GM23248 (cell line): ENCODE measurements around the gene ATG2B. TPM values are rescaled to one million over a fixed set of nuclear protein-coding genes. Genes with fewer than 3 reads are reported as not detected.

ENCODE experiments used
- DNase-seq: peaks from one replicate; pipeline ENCODE4 v3.0.0-alpha.2; 2015
- H2AFZ ChIP-seq: fragments of 200-600 bp; sonication (generic); 2 replicates; pipeline ENCODE4 v1.6.1; 2016; ENCODE audit warnings: antibody characterized with exemption
- H3F3A ChIP-seq: fragments of 200-600 bp; sonication (generic); 2 replicates; pipeline ENCODE4 v1.6.1; 2016; ENCODE audit warnings: mild to moderate bottlenecking, antibody characterized with exemption, mixed run types; ENCODE audit not compliant: insufficient read depth
- H3K27ac ChIP-seq: fragments of 200-600 bp; sonication (generic); 2 replicates; pipeline ENCODE4 v1.5.1; 2016; ENCODE audit warnings: mild to moderate bottlenecking
- H3K27me3 ChIP-seq: fragments of 200-600 bp; sonication (generic); replicated peaks from 2 replicates; pipeline ENCODE4 v1.6.1; 2016; ENCODE audit warnings: mild to moderate bottlenecking; ENCODE audit not compliant: insufficient read depth
- H3K36me3 ChIP-seq: fragments of 200-600 bp; sonication (generic); 2 replicates; pipeline ENCODE4 v1.6.1; 2016; ENCODE audit warnings: low read depth, mild to moderate bottlenecking
- H3K4me1 ChIP-seq: fragments of 200-600 bp; sonication (generic); 2 replicates; pipeline ENCODE4 v1.6.1; 2016; ENCODE audit warnings: mild to moderate bottlenecking; ENCODE audit not compliant: insufficient read depth
- H3K4me2 ChIP-seq: fragments of 200-600 bp; sonication (generic); one replicate; pipeline ENCODE4 v1.6.1; 2016; ENCODE audit warnings: mild to moderate bottlenecking; ENCODE audit not compliant: unreplicated experiment
- H3K4me3 ChIP-seq: fragments of 200-600 bp; sonication (generic); 2 replicates; pipeline ENCODE4 v1.5.1; 2016; ENCODE audit warnings: mild to moderate bottlenecking
- H3K79me2 ChIP-seq: fragments of 200-600 bp; sonication (generic); 2 replicates; pipeline ENCODE4 v1.6.1; 2016; ENCODE audit warnings: mild to moderate bottlenecking; ENCODE audit not compliant: insufficient read depth
- H3K9ac ChIP-seq: fragments of 200-600 bp; sonication (generic); 2 replicates; pipeline ENCODE4 v1.6.1; 2016; ENCODE audit warnings: mild to moderate bottlenecking
- H3K9me2 ChIP-seq: fragments of 200-600 bp; sonication (generic); 2 replicates; pipeline ENCODE4 v1.6.1; 2016; ENCODE audit warnings: mixed run types, mild to moderate bottlenecking, moderate library complexity; ENCODE audit not compliant: insufficient read depth
- H3K9me3 ChIP-seq: fragments of 200-600 bp; sonication (generic); one replicate; pipeline ENCODE4 v1.6.1; 2017; ENCODE audit warnings: low read depth
- H4K20me1 ChIP-seq: fragments of 200-600 bp; sonication (generic); 2 replicates; pipeline ENCODE4 v1.6.0; 2016; ENCODE audit not compliant: insufficient read depth
- EZH2 ChIP-seq: fragments of 200-600 bp; sonication (generic); IDR thresholded peaks from 2 replicates; pipeline ENCODE4 v1.6.1; 2018; ENCODE audit warnings: antibody characterized with exemption, mild to moderate bottlenecking; ENCODE audit not compliant: insufficient read depth, poor library complexity, severe bottlenecking
- EZH2phosphoT487 ChIP-seq: fragments of 200-600 bp; sonication (generic); IDR thresholded peaks from 2 replicates; pipeline ENCODE4 v1.6.1; 2018; ENCODE audit warnings: antibody characterized with exemption, moderate library complexity, mild to moderate bottlenecking, low read depth; ENCODE audit not compliant: insufficient read depth
- WGBS, 2 experiments: methylation state at CpG; one replicate each; pipeline ENCODE4 v1.1.6; 2015 to 2017; ENCODE audit warnings: low lambda C conversion rate in 2 of 2, low coverage in 1 of 2; ENCODE audit errors: missing lambda C conversion rate in 2 of 2; 5-methylcytosine and 5-hydroxymethylcytosine counted together
- in situ Hi-C: fragments of 300-500 bp; cut with MboI; formaldehyde crosslinking; loops from 2 replicates; pipeline ENCODE4 v1.15.0; 2020
- polyA plus RNA-seq: library from polyadenylated mRNA; unstranded; fragments of >200 nt; fragmentation: Nextera tagmentation; extraction: Ambion mirVana; gene quantifications from 2 replicates; pipeline ENCODE4 v1.2.1, GENCODE V29; 2016
- total RNA-seq: library from RNA; depleted of rRNA; stranded (reverse); fragments of >200 nt; shearing (Covaris generic); gene quantifications from 2 replicates; pipeline ENCODE4 v1.2.3, GENCODE V29; 2014

Gene ATG2B
- total and polyA plus RNA-seq, 2 experiments from 2014 or later, result 2.9 to 10.7 TPM

DNA sequence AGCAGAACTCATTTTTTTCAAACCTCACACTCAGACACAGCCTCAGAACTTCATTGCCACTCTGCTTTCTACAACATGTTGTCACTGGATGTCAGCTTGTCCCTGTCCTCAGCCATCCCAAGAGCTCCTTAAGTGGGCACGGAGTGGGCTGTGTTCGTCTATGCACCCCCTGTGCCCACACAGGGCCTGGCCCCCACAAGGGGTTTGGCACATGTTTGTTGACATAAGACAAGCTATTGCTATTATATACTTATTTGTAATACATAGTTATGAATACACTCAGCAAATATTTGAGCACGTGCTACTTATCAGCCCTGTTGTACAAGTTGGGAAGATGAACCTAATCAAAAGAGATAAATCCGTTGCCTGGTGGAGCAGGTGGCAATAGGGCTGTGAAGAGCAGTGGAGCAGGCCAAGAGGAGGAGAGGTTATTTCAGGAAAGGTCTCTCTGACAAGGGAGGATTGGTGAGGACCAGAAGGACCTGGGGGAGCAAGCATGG lies 111.4 kb downstream of the ATG2B start:
- H3K79me2 ChIP-seq, result no peaks in the 10 kb centered on the region
- no peak overlapping the region for H3K27ac ChIP-seq
- H4K20me1 ChIP-seq, result no peaks in the 10 kb centered on the region
- DNase-seq, result no peak
- no peaks in the 10 kb centered on the region for H3K27me3 ChIP-seq
- H3K9me2 ChIP-seq, result no peaks in the 10 kb centered on the region
- H3K9ac ChIP-seq, result no peak overlapping the region
- H3K9me3 ChIP-seq, result no peaks in the 10 kb centered on the region
- H3K4me2 ChIP-seq, result no peak overlapping the region
- peaks cover 61% of the 10 kb centered on the region for H3F3A ChIP-seq
- in situ Hi-C loops, result no loop called here
- H2AFZ ChIP-seq, result no peak overlapping the region
- peaks cover 72% of the 10 kb centered on the region for H3K4me1 ChIP-seq
- no peak for TF ChIP-seq EZH2
- no peaks in the 10 kb centered on the region for H3K36me3 ChIP-seq
- no peak overlapping the region for H3K4me3 ChIP-seq
- 81 to 87% methylated on average over 4 of the region's 4 CpGs for WGBS, 2 experiments

DNA sequence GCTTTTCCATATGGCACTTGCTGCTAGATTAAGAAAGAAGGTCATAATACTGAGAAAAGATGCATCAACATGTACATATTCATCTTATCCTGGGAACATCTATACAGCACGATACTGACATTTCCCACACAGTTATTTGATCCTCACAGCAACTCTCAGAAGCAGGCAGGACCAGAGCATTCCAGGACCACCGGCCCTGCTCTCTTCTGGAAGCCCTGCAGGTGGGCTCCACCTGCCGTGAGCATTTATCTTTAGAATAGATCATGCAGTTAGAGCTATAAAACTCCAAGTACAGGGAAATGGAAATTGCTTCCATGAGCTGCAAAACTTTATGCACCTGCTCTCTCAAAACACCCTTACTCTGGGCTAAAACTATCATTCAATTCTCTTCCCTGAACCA lies 112.7 kb downstream of the ATG2B start:
- Histone ChIP-seq H3K9me2 (no peaks in the 10 kb centered on the region), H3K4me2 (no peak overlapping the region), H3K27me3 (no peaks in the 10 kb centered on the region), H3K9me3 (no peaks in the 10 kb centered on the region), H3K4me3 (no peak overlapping the region), H3F3A (peaks cover 61% of the 10 kb centered on the region), H2AFZ (no peak overlapping the region), H3K79me2 (no peaks in the 10 kb centered on the region), H3K4me1 (peaks cover 70% of the 10 kb centered on the region), H3K27ac (no peak overlapping the region), H3K9ac (no peak overlapping the region), H4K20me1 (no peaks in the 10 kb centered on the region), H3K36me3 (no peaks in the 10 kb centered on the region)
- no peak for TF ChIP-seq EZH2
- no peak for TF ChIP-seq EZH2phosphoT487
- WGBS, 2 experiments, result 34% methylated on average over 3 of the region's 3 CpGs
- no peak for DNase-seq
- in situ Hi-C loops, result no loop called here

DNA sequence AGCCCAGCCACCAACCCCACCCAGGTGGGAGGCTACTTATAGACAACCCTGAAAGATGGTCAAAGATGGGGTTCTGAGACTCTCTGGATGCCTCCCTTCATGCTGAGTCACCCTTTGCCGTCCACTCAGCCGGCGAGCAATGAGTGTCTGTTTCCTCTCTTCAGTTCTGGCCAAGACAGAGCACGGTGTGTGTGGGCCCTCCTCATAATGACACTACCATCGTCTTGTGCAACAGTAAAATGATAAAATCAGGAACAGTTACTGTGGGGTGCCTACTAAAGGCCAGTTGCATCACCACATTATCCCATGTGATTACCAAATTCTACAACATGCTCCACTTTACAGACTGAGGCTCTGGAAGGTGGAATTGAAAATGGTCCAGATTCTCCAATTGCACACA lies 114.1 kb downstream of the ATG2B start:
- H3K4me2 ChIP-seq, result peak overlapping the region; percentile 4
- 1% methylated on average over 5 of the region's 5 CpGs for WGBS, 2 experiments
- no peaks in the 10 kb centered on the region for H3K27me3 ChIP-seq
- H3K9me3 ChIP-seq, result no peaks in the 10 kb centered on the region
- H3K9ac ChIP-seq, result peak overlapping the region; percentile 36; the same call in 1 of the 2 replicates
- no peaks in the 10 kb centered on the region for H3K36me3 ChIP-seq
- TF ChIP-seq EZH2 (no peak), EZH2phosphoT487 (no peak)
- H3F3A ChIP-seq, result peaks cover 60% of the 10 kb centered on the region
- no peaks in the 10 kb centered on the region for H3K9me2 ChIP-seq
- in situ Hi-C loops, result no loop called here
- peak overlapping the region; percentile 96 for H3K27ac ChIP-seq
- no peaks in the 10 kb centered on the region for H4K20me1 ChIP-seq
- H3K4me1 ChIP-seq, result peaks cover 63% of the 10 kb centered on the region
- DNase-seq, result peak; percentile 98
- no peak overlapping the region for H3K4me3 ChIP-seq
- H3K79me2 ChIP-seq, result no peaks in the 10 kb centered on the region
- H2AFZ ChIP-seq, result no peak overlapping the region

DNA sequence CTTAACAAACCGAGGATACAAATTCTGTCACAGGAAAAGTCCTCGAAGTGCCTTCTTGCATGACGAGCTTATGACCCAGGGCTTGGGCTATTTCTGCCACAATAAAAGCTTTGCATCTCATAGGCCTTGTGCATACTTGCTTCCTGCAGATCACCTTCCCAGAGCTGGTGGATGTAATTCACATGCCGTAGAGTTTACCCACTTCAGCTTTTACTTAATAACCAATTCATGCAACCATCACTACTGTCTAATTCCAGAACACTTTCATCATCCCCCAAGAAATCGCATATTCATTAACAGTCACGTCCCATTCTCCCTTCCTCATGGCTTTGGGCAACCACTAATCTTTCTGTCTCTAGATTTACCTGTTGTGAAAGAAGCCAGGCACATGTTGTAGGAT lies 116.1 kb downstream of the ATG2B start:
- H3F3A ChIP-seq, result peaks cover 54% of the 10 kb centered on the region
- H3K4me2 ChIP-seq, result peak overlapping the region; percentile 35
- no peaks in the 10 kb centered on the region; the same call in 1 of the 2 replicates for H3K36me3 ChIP-seq
- peaks cover 47% of the 10 kb centered on the region for H3K4me1 ChIP-seq
- no peaks in the 10 kb centered on the region for H3K9me3 ChIP-seq
- no peaks in the 10 kb centered on the region for H3K27me3 ChIP-seq
- peak overlapping the region; percentile 96 for H3K27ac ChIP-seq
- no peak for TF ChIP-seq EZH2
- no peak for TF ChIP-seq EZH2phosphoT487
- peak; percentile 45 for DNase-seq
- H3K9ac ChIP-seq, result peak overlapping the region; percentile 59
- no peaks in the 10 kb centered on the region for H4K20me1 ChIP-seq
- H2AFZ ChIP-seq, result no peak overlapping the region
- no peak overlapping the region for H3K4me3 ChIP-seq
- no peaks in the 10 kb centered on the region for H3K79me2 ChIP-seq
- in situ Hi-C loops, result no loop called here
- WGBS, 2 experiments, result 60 to 70% methylated on average over 6 of the region's 6 CpGs
- no peaks in the 10 kb centered on the region for H3K9me2 ChIP-seq

- Histone ChIP-seq H3K9ac (peak overlapping the region; percentile 74), H2AFZ (no peak overlapping the region)
These were observed 116.6 kb downstream of the ATG2B start for GRCh38 chr14:96246539-96246847.

More at GRCh38 chr14:96246539-96246847, 116.6 kb downstream of the ATG2B start:
- H3K36me3 ChIP-seq, result no peaks in the 10 kb centered on the region; the same call in 1 of the 2 replicates
- no peaks in the 10 kb centered on the region for H3K79me2 ChIP-seq
- H3K4me2 ChIP-seq, result peak overlapping the region; percentile 35
- no peak overlapping the region for H3K4me3 ChIP-seq
- no peaks in the 10 kb centered on the region for H3K27me3 ChIP-seq
- H4K20me1 ChIP-seq, result no peaks in the 10 kb centered on the region
- 0% methylated on average over 1 of the region's 1 CpG for WGBS, 2 experiments
- peaks cover 43% of the 10 kb centered on the region for H3K4me1 ChIP-seq
- DNase-seq, result peak; percentile 100
- H3K27ac ChIP-seq, result peak overlapping the region; percentile 96
- no peaks in the 10 kb centered on the region for H3K9me3 ChIP-seq
- H3K9me2 ChIP-seq, result no peaks in the 10 kb centered on the region
- peaks cover 54% of the 10 kb centered on the region for H3F3A ChIP-seq
- TF ChIP-seq EZH2 (no peak), EZH2phosphoT487 (no peak)
- in situ Hi-C loops, result no loop called here
